UCSD-AML1 (cell line): ENCODE data around the gene PHRF1.
A peak's percentile ranks its signal among the peaks of the same experiment; 100 is the strongest.

Experiments used
- DNase-seq: peaks from one replicate; lab custom pipeline; 2025; ENCODE audit not compliant: unreplicated experiment; lab: John Stamatoyannopoulos, UW

The PHRF1 gene

DNA sequence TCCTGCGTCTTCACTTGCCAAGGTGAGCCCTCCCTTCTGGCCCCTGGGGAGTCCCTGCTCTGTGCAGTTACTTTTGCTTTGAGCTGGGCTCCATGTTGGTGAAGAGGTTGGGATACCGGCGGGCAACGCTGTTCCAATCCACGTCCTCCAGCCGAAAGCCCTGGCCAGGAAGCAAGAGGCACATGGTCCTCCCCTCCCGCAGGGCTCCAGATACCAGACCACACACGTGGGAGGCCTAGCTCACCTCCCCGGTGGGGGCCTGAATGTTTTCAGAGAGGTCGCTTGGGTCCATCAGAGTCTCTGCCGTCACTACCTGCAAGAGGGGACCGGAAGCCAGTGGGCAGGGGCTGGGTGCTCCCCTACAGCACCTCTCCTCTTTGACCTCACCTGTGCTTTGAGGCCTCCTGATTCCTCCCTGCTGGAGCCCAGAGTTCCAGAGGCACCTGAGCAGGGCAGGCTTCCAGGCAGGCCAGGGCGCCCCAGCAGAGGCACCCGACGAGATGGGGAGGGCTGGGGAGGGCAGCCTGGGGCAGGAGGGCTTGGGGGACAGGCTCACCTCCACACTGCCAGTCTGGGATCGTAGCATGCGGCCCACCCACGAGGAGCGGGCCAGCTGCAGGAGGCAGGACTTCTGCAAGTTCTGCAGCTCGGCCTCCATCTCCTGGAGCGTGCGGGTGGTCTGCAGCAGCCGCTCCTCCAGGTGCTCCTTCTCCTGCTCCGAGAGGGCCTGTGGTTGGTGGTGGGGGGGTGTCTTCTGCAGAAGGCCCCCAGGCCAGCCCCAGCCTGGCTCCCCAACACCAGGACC, 18.7 kb upstream of the PHRF1 start:
- no peak for DNase-seq

DNA sequence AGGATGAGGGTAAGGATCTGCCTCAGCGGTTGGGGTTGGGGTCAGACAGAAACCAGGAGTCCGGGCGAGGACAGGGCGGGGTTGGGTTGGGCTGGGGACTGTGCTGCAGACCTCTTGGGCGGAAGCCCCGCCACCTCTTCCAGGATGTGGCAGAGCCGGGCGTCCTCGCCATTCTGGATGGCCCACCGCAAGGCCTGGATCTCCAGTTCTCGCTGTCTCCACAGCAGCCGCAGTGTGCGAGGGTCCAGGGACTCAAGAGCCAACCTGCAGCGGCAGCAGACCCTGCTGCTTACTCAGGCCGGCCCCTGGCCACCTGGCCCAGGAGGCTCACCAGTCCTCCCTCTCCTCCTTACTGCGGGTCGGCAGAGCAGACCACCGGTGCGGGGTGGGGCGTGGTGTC, 17.8 kb upstream of the PHRF1 start:
- no peak for DNase-seq

DNA sequence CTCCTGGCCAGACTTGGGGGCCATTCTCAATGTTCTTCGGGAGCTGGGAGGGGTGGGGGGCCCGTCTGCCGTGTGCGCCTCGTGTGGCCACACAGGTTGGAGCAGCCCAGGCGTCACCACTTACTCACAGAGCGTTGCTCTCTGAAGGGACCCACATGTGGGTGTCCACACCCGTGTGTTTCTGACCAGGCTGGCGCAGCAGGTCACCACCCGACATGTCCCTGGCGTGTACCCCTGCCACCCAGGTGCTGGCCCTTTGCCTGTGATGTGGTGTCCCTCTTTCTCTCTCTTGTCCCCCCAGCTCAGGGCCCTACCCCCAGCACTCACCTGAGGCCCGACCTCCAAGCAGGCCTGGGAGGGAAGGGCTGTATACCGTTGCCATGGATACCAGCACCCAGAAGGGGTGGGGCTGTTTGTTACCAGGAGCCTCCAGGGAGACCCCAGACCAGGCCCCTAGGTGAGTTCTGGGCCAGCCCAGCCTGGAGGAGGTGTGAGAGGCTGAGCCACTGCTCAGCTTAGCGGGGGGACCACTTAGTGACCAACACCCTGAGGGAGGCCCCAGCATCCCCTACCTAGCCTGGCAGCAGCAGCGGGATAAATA, 17.1 kb upstream of the PHRF1 start:
- no peak for DNase-seq

DNA sequence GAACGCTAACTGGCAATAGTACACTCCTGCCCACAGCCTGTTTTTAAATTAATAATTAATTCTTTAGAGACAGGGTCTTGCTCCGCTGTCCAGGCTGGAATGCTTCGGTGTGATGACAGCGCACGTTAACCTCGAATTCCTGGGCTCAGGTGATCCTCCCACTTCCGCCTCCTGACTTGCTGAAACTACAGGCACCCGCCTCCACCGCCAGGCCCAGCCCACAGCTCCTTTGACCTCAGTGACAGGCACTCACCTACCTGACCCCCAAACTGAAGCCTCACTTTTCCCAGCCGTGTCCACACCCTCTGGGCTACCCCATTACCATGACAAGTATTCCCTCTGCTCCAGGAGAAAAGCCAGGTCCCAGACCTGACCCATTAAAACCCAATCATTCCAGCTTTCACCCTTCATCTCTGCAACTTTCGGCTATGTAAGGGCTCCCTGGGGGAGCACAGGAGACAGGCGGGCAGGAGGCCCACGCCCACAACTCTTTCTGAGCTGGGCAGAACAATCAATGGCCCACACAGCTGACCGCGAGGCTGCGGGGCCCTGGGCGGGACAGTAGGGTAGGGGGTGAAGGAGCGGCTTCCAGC, 16.5 kb upstream of the PHRF1 start:
- DNase-seq, result no peak

DNA sequence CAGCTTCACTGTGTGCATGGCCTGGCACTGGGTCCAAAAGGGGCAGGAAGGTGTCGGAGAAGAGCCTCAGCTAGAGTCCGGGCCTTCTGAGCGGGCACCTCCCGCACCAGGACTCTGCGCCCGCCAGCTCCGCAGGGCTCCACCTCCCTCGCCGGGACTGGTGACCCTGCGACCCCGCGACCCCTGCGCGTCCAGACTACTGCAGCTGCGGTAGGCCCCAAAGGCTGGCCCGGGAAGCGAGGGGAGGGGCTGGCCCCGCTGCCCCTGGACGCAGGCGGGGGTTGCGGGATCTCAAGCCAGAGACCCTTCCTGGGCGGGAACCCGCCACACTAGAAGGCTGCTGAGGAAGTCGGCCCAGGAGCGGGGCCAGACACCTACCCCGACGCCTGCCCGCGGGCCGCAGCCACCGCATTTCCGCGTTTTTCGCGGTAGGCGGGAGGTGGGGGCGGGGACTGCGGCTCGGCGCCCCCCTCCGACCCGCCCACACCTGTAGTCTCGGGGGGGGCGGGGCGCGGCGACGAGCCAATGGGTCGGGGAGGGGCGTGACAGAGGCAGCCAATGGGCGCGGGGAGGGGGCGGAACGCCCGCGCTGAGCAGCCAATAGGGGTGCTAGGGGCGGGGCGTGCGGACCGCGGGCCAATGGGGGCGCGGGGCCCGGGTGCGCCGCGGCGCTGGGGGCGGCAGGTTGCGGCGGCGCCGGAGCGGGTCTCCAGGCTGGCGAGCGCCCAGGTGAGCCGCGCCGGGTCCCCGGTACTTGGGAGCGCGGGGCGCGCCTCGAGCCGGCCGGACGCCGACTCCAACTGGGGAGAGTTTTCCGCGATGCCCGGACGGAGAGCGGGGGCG, 15.7 kb upstream of the PHRF1 start, which contains the start of the genes LMNTD2 and RASSF7:
Gene LMNTD2, minus strand, starts transcription at position 434 of the 843 bp plus-strand sequence. Its CDS starts 22 bp downstream, at position 412.
Gene RASSF7, plus strand, starts transcription at position 666 of the 843 bp plus-strand sequence. CDS start 799 bp downstream, outside the sequence.
- DNase-seq, result peak; percentile 94

DNA sequence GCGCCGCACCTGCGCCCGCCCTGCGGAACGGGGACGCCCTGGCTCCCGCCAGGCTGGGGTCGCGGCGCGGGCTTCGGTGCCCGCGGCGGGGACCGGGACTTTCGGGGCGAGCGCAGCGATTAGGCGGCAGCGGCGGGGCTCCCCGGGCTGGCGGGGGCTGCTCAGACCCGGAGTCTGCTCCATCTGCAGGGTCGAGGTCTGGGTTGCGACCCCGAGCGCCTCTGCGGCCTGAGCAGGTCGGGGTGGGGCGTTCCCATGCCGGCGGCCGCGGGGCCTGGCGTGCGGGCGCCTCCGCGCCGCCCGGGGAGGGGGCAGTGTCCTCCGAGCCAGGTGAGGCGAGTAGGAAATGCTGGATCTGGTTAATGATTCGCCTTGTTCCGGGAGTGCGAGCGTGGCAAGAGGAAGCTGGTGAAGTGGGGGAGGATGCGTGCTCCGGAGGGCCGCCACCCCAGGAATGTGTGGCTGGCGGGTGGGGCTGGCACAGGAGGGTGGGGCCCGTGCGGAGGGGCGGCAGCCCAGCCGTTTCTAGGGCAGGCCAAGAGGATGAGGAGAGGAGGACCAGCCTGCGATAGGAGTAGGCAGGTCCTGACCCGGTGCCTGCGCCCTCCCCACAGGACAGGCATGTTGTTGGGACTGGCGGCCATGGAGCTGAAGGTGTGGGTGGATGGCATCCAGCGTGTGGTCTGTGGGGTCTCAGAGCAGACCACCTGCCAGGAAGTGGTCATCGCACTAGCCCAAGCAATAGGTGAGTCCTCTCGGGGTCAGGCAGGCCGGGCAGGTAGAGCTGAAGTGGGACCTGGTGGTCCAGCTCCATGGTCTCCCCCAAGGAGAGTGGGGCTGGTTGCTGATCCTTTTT, 14.9 kb upstream of the PHRF1 start:
- DNase-seq, result peak; percentile 38

DNA sequence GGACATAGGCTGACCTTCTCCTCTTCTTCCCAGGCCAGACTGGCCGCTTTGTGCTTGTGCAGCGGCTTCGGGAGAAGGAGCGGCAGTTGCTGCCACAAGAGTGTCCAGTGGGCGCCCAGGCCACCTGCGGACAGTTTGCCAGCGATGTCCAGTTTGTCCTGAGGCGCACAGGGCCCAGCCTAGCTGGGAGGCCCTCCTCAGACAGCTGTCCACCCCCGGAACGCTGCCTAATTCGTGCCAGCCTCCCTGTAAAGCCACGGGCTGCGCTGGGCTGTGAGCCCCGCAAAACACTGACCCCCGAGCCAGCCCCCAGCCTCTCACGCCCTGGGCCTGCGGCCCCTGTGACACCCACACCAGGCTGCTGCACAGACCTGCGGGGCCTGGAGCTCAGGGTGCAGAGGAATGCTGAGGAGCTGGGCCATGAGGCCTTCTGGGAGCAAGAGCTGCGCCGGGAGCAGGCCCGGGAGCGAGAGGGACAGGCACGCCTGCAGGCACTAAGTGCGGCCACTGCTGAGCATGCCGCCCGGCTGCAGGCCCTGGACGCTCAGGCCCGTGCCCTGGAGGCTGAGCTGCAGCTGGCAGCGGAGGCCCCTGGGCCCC, 14.1 kb upstream of the PHRF1 start:
- DNase-seq, result no peak

DNA sequence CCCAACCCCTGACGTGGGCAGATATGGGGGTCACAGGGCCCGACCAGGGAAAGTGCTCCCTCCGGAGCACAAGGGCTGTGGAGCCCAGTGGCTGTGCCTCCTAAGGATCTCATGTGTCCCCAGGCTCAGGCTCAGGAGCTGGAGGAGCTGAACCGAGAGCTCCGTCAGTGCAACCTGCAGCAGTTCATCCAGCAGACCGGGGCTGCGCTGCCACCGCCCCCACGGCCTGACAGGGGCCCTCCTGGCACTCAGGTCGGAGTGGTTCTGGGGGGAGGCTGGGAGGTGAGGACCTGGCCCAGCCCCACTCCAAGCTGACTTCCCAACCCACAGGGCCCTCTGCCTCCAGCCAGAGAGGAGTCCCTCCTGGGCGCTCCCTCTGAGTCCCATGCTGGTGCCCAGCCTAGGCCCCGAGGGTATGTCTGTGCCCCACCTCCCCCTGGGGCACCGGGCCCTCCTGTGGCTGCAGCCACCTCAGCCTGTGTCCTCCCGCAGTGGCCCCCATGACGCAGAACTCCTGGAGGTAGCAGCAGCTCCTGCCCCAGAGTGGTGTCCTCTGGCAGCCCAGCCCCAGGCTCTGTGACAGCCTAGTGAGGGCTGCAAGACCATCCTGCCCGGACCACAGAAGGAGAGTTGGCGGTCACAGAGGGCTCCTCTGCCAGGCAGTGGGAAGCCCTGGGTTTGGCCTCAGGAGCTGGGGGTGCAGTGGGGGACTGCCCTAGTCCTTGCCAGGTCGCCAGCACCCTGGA, 13.0 kb upstream of the PHRF1 start:
- DNase-seq, result no peak

DNA sequence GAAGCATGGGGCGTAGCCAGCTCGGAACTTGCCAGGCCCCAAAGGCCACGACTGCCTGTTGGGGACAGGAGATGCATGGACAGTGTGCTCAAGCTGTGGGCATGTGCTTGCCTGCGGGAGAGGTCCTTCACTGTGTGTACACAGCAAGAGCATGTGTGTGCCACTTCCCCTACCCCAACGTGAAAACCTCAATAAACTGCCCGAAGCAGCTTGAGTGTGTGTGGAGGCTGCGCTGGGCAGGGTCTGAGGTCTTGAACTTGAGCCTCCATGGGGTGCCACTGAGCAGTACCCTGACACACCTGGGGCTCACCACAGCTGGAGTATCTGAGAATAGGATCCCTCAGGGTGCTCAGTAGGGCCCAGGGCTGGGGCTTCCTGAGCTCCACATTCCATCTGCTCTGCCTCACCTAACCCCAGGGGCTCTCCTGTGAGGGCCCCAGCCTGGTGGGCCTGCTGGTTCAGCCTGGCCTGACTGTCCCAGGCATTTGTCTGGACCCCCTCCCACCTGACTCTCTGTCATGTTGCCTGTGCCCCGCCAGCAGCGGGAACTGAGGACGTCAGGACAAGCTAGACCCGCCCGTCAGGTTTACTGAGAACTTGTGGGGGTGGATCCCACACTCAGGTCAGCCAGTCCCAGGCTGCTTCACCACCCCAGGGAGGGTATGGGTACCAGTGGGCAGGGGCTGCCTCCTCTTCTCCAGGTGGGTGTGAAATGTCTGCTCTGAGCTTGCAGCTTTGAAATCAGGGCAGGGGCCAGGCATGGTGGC, 12.3 kb upstream of the PHRF1 start:
- DNase-seq, result no peak

DNA sequence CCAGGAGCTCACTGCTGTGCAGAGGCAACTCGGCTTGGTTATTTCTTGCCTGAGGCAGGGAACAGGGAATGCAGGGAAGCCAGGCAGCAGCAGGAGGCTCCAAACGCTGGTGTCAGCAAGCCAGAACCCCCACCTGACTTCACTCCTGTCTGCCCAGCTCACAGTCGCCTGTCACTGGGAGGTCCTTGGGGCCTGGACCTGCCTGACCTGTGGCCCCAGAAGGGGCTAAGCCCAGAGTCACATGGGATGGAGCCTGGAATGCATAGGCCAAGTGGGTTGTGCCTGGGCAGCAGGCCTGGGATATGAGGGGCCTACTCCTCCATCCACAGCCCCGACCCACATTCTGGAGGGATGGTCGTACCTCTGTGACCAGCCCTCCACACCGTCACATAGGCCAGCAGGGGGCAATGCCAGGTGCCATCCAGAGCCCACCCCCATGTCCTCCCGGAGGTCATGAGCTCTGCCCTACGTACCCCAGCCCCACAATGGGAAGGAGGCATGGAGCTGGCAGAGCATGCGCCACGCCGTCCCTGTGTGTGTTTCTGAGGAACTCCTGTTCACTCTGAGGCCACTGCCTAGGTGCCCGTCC, 10.3 kb upstream of the PHRF1 start:
- no peak for DNase-seq

DNA sequence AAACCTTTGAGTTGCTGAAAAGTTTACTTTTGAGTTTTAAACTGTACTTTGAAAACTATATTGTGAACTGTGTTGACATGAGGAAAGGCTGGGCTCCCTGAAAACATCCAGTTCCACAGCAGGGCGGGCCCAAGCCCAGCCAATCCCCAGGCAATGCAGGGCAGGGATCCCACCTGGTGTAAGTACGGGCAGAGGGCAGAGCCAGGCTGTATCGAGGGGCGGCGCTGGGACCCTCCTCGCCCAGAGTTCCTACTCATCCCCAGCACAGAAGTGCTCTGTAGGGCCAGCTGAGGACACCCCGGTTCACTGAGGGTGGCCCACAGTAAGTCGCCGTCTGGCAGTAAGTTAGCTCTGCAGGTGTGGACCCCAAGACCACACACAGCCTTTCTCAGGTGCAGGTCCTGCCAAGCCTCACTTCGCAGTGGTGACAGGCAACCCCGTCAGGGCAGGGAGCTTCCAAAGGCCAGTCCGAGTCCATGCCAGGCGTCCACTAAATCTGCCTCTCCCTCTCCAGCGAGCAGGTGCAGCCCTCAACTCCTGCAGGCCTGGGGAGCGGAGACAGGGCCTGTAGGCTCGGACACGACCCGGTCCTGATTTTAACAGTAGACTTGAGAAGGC, 9.2 kb upstream of the PHRF1 start:
- no peak for DNase-seq

DNA sequence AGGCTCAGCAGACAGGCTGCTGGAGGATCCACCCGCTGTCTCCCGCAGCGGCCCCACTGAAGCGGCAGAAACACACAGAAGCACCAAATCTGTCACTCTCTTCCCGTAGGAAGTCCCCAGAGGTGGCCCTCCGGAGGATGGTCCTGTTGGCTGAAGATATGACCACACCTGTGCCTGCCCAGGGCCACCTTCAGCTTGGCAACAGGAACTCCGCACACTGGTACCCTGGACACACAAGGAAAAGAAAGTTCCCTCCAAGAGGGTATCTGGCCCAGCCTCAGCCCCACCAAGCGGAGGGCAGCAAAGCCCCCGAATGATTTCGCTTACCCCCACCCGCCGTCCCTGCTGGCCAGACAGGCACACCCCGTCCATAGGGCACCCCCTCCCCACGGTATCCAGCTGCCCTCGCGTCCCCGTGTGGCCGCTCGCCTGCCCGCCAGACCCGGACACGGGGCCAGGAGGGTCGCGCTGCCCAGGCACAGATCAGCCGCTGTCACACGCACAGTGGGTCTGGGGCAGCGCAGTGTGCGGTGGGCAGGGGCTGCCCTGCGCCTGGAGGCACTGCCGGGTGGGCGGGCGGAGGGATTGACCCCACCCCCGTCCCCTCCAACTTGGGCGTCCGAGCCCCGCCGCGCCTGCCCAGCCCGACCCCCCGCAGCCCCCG, 8.5 kb upstream of the PHRF1 start:
- DNase-seq, result no peak

DNA sequence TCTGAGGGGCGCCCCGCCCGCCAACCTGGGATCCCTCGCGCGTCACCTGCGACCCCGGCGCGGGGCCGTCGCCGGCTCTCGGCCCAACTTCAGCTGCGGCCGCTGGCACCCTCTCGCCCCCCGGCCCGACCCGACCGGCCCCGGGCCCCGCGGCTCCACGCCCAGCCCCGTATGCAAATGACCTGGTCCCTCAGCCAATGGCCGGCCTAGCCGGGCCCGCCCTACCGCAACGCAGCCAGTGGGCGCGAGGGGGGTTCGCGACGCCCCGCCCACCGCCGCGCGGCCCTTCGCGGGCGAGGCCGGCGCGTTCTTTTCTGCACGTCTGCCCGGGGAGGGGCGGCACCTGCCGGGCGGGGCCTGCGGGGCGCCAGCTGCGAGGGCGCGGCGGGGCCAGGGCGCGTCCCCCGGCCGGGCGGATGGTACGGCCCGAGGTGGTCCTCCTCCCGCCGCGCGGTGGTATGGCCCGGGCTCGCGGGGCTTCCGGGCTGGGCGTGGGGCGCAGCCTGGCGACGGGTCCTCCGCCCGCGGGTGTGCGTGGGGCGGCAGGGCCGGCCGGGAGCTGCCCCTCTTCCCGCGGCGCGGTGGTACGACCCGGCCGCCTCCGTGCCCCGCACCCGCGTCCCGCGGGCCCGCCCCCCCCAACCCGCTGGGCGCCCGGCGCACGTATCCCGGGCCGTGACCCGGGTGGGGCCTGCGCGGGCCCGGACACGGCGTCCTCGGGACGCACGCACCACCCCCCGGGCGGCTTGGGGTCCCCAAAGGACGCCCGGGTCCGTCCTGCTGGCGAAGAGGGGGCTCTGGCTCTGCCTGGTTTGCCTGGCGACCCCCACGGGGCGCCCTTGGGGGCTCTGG, 7.7 kb upstream of the PHRF1 start:
- peak; percentile 95 for DNase-seq

DNA sequence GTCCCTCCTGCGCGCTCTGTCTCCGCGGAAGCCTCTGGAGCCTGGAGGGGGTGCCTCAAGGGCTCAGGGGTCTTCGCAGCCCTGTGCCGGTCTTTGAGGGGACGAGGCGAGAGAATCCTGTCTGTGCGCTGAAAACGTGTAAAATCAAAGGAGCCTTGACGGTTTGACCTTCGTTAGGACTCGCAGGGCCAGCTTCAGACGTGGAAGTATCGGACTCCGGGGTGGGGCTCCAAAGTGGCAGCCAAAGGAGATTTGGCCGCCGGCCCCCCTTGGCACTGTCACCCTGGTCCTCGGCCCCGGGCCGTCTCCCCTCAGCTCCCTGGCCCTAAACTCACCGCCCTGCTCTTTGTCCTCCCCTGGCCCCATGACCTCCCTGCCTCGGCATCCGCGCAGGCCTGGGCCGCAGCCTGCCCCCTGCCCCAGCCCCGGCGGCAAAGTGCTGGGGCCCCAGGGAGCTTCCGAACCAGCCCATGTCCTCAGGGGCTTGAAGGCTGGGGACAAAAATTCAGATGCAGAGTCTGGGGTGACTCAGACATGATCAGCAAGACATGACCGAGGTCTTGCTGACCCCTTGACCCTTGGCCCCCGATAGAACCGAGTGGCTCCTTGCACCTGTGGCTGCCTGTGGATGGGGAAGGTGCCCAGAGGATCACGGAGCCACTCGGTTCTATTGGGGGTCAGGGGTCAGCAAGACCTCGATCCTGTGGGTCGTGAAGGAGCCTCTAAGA, 6.9 kb upstream of the PHRF1 start:
- DNase-seq, result no peak

DNA sequence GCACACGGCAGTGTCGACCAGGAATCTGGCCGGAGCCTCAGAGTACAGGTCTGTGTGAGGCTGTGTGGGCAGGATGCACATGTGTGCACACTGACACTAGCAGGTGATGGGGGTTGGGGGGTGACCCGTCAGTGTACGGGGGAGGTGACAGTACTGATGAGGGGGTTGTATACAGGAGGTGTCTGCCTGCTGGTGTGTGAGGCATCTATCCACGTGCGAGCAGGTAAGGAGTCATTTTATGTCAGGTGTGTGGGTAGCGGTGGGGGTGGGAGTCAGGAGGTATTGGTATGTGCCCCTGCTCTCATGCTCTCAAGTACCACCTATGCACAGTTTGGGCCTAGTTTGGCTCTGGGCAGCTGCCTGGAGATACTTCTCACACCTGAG, 4.5 kb upstream of the PHRF1 start:
- DNase-seq, result no peak
